Esophagus muscularis mucosa (tissue), 4 donors: ENCODE measurements around the gene RAB3C.

Experiments used
- CTCF ChIP-seq, 3 experiments: fragments of 200-600 bp in 2 of 3; fragments of 450-650 bp in 1 of 3; sonication (generic) in 2 of 3; IDR thresholded peaks; one replicate each; pipeline ENCODE4 v1.5.1; 2017 to 2019; ENCODE audit warnings: antibody characterized with exemption in 3 of 3, mild to moderate bottlenecking in 2 of 3, moderate library complexity in 1 of 3
- EP300 ChIP-seq: sonication (generic); formaldehyde crosslinking; IDR thresholded peaks from one replicate; pipeline ENCODE4 v1.6.1; 2017; ENCODE audit warnings: antibody characterized with exemption
- POLR2A ChIP-seq: fragments of 450-650 bp; IDR thresholded peaks from one replicate; pipeline ENCODE4 v1.6.1; 2017; ENCODE audit warnings: antibody characterized with exemption, moderate library complexity, mild to moderate bottlenecking, low read depth
- POLR2AphosphoS5 ChIP-seq, 2 donors: sonication (generic); formaldehyde crosslinking; IDR thresholded peaks; one replicate each; pipeline ENCODE4 v1.6.1; 2017; ENCODE audit warnings: antibody characterized with exemption in 2 of 2

GRCh38 chr5:58544926-58545325 lies 37.9 kb upstream of the RAB3C start:
- TF ChIP-seq CTCF (IDR thresholded peaks at IDR 0.05) = no peak
- TF ChIP-seq EP300 = no peak
- TF ChIP-seq POLR2A = no peak
- no peak for TF ChIP-seq POLR2AphosphoS5 (IDR thresholded peaks at IDR 0.05)
